GM19351 (cell line): ENCODE results near the gene PLA2G4A.
"Not testable (repeated sequence)": the region's sequence is repeated elsewhere in the genome, so short reads cannot be mapped to it uniquely, and the experiment has no call there.

Experiments
- ATAC-seq: cut with Tn5 transposase; IDR thresholded peaks from one replicate; pipeline ENCODE4 v1.9.1; 2021; ENCODE audit warnings: mild to moderate bottlenecking, moderate library complexity; ENCODE audit not compliant: unreplicated experiment

The PLA2G4A gene

GRCh38 chr1:186917106-186917786 is 88.5 kb downstream of the PLA2G4A start:
- ATAC-seq = not testable (repeated sequence)

- ATAC-seq = peak; percentile 92
These were observed 92.6 kb downstream of the PLA2G4A start for GRCh38 chr1:186921386-186921785.

- ATAC-seq = not testable (repeated sequence)
These were observed 94.1 kb downstream of the PLA2G4A start for GRCh38 chr1:186922814-186923213.

GRCh38 chr1:186923486-186923885 is 94.7 kb downstream of the PLA2G4A start:
- ATAC-seq = no peak

GRCh38 chr1:186925881-186926669 is 97.3 kb downstream of the PLA2G4A start:
- ATAC-seq = no peak

- no peak for ATAC-seq
These were observed 99.1 kb downstream of the PLA2G4A start for GRCh38 chr1:186927884-186928283.

- no peak for ATAC-seq
These were observed 101.5 kb downstream of the PLA2G4A start for GRCh38 chr1:186930238-186930637.

- ATAC-seq = no peak
These were observed 108.4 kb downstream of the PLA2G4A start for GRCh38 chr1:186937016-186937670.

- no peak for ATAC-seq
These were observed 115.3 kb downstream of the PLA2G4A start for GRCh38 chr1:186943891-186944686.

GRCh38 chr1:186945146-186945545 is 116.4 kb downstream of the PLA2G4A start:
- no peak for ATAC-seq

- ATAC-seq = no peak
These were observed 119.8 kb downstream of the PLA2G4A start for GRCh38 chr1:186948535-186948934.

GRCh38 chr1:186949173-186949572 is 120.4 kb downstream of the PLA2G4A start:
- no peak for ATAC-seq

GRCh38 chr1:186950547-186950946 is 121.8 kb downstream of the PLA2G4A start:
- ATAC-seq = no peak

- ATAC-seq = no peak
These were observed 125.1 kb downstream of the PLA2G4A start for GRCh38 chr1:186953876-186954275.

GRCh38 chr1:186957314-186957713 is 128.6 kb downstream of the PLA2G4A start:
- no peak for ATAC-seq

GRCh38 chr1:186958520-186958919 is 129.8 kb downstream of the PLA2G4A start:
- no peak for ATAC-seq

GRCh38 chr1:186960861-186961260 is 132.1 kb downstream of the PLA2G4A start:
- ATAC-seq = no peak

GRCh38 chr1:186965847-186966246 is 137.1 kb downstream of the PLA2G4A start:
- no peak for ATAC-seq

- ATAC-seq = no peak
These were observed 137.7 kb downstream of the PLA2G4A start for GRCh38 chr1:186966456-186966855.

GRCh38 chr1:186967656-186968394 is 139.1 kb downstream of the PLA2G4A start:
- no peak for ATAC-seq
